Measurements from ENCODE around the gene ZNF740.

The ZNF740 gene

GRCh38 chr12:53170876-53171724, 9.4 kb upstream of the ZNF740 start:
- no peak overlapping the region for H3K27ac ChIP-seq (ENCODE audit: low read depth, low read length)
- no peak overlapping the region for H4K5ac ChIP-seq (ENCODE audit: low read length)
- H3K4ac ChIP-seq (ENCODE audit: low read depth, low read length): no peak overlapping the region
- H3K4me2 ChIP-seq (ENCODE audit: low read length): no peak overlapping the region
- H3K27me3 ChIP-seq (ENCODE audit: insufficient read depth, low read length, poor library complexity): no peaks in the 10 kb centered on the region
- H3K9ac ChIP-seq (ENCODE audit: low read length): no peak overlapping the region
- no peak overlapping the region for H3K4me3 ChIP-seq (ENCODE audit: low read length)
- no CpG with 5 or more reads among the region's 14 CpGs for WGBS (ENCODE audit: extremely low coverage, insufficient coverage, low lambda C conversion rate)
- no peak overlapping the region for H2BK15ac ChIP-seq (replicated peaks; ENCODE audit: low read depth)
- H2AK5ac ChIP-seq (ENCODE audit: low read length): no peak overlapping the region
- no peak overlapping the region for H3K56ac ChIP-seq (ENCODE audit: low read length)
- H3K79me1 ChIP-seq (ENCODE audit: low read length): no peaks in the 10 kb centered on the region
- H2BK5ac ChIP-seq (ENCODE audit: low read length): no peak overlapping the region
- no peak overlapping the region for H3K23ac ChIP-seq (ENCODE audit: low read length)
- no peak overlapping the region for H3K18ac ChIP-seq (ENCODE audit: low read length)
- H4K8ac ChIP-seq (ENCODE audit: low read depth, low read length): no peak overlapping the region
- no peak for DNase-seq
- no peaks in the 10 kb centered on the region for H3K79me2 ChIP-seq (ENCODE audit: control insufficient read depth, insufficient read depth, low read length)
- peaks cover 12% of the 10 kb centered on the region for H3K4me1 ChIP-seq (ENCODE audit: control insufficient read depth, low read depth, low read length)
- H2BK120ac ChIP-seq (ENCODE audit: low read depth, low read length): no peak overlapping the region
- no peaks in the 10 kb centered on the region for H3K36me3 ChIP-seq (ENCODE audit: control insufficient read depth, insufficient read depth, low read length)

GRCh38 chr12:53171725-53172329, 8.7 kb upstream of the ZNF740 start:
- Histone ChIP-seq H4K5ac (ENCODE audit: low read length) (no peak overlapping the region), H4K8ac (ENCODE audit: low read depth, low read length) (no peak overlapping the region), H2BK15ac (replicated peaks; ENCODE audit: low read depth) (no peak overlapping the region), H3K79me2 (ENCODE audit: control insufficient read depth, insufficient read depth, low read length) (no peaks in the 10 kb centered on the region), H2BK5ac (ENCODE audit: low read length) (no peak overlapping the region), H3K56ac (ENCODE audit: low read length) (no peak overlapping the region), H3K27ac (ENCODE audit: low read depth, low read length) (no peak overlapping the region), H2BK120ac (ENCODE audit: low read depth, low read length) (no peak overlapping the region), H3K27me3 (ENCODE audit: insufficient read depth, low read length, poor library complexity) (no peaks in the 10 kb centered on the region), H3K4me3 (ENCODE audit: low read length) (no peak overlapping the region), H3K23ac (ENCODE audit: low read length) (no peak overlapping the region), H3K4me2 (ENCODE audit: low read length) (no peak overlapping the region), H3K18ac (ENCODE audit: low read length) (no peak overlapping the region), H3K4ac (ENCODE audit: low read depth, low read length) (no peak overlapping the region), H3K4me1 (ENCODE audit: control insufficient read depth, low read depth, low read length) (peaks cover 12% of the 10 kb centered on the region), H3K36me3 (ENCODE audit: control insufficient read depth, insufficient read depth, low read length) (no peaks in the 10 kb centered on the region), H2AK5ac (ENCODE audit: low read length) (no peak overlapping the region), H3K9ac (ENCODE audit: low read length) (no peak overlapping the region), H3K79me1 (ENCODE audit: low read length) (no peaks in the 10 kb centered on the region)
- WGBS (ENCODE audit: extremely low coverage, insufficient coverage, low lambda C conversion rate): no CpG with 5 or more reads among the region's 10 CpGs
- DNase-seq: no peak

- H3K36me3 ChIP-seq (ENCODE audit: control insufficient read depth, insufficient read depth, low read length): no peaks in the 10 kb centered on the region
- DNase-seq: no peak
- H2BK15ac ChIP-seq (replicated peaks; ENCODE audit: low read depth): no peak overlapping the region
- no peak overlapping the region for H3K9ac ChIP-seq (ENCODE audit: low read length)
- H3K18ac ChIP-seq (ENCODE audit: low read length): no peak overlapping the region
- H3K79me1 ChIP-seq (ENCODE audit: low read length): no peaks in the 10 kb centered on the region
- H4K8ac ChIP-seq (ENCODE audit: low read depth, low read length): no peak overlapping the region
- H3K27me3 ChIP-seq (ENCODE audit: insufficient read depth, low read length, poor library complexity): no peaks in the 10 kb centered on the region
- peaks cover 12% of the 10 kb centered on the region for H3K4me1 ChIP-seq (ENCODE audit: control insufficient read depth, low read depth, low read length)
- H3K23ac ChIP-seq (ENCODE audit: low read length): no peak overlapping the region
- WGBS (ENCODE audit: extremely low coverage, insufficient coverage, low lambda C conversion rate): no CpG with 5 or more reads among the region's 11 CpGs
- no peaks in the 10 kb centered on the region for H3K79me2 ChIP-seq (ENCODE audit: control insufficient read depth, insufficient read depth, low read length)
- H3K4me3 ChIP-seq (ENCODE audit: low read length): no peak overlapping the region
- no peak overlapping the region for H2AK5ac ChIP-seq (ENCODE audit: low read length)
- no peak overlapping the region for H3K56ac ChIP-seq (ENCODE audit: low read length)
- H3K27ac ChIP-seq (ENCODE audit: low read depth, low read length): no peak overlapping the region
- no peak overlapping the region for H3K4ac ChIP-seq (ENCODE audit: low read depth, low read length)
- H2BK120ac ChIP-seq (ENCODE audit: low read depth, low read length): no peak overlapping the region
- no peak overlapping the region for H2BK5ac ChIP-seq (ENCODE audit: low read length)
- no peak overlapping the region for H4K5ac ChIP-seq (ENCODE audit: low read length)
- no peak overlapping the region for H3K4me2 ChIP-seq (ENCODE audit: low read length)
These were observed 8.2 kb upstream of the ZNF740 start for GRCh38 chr12:53172352-53172751.

- Histone ChIP-seq H3K4me2 (ENCODE audit: low read length) (no peak overlapping the region), H4K5ac (ENCODE audit: low read length) (no peak overlapping the region), H3K36me3 (ENCODE audit: control insufficient read depth, insufficient read depth, low read length) (no peaks in the 10 kb centered on the region), H2BK15ac (replicated peaks; ENCODE audit: low read depth) (no peak overlapping the region), H3K4me3 (ENCODE audit: low read length) (no peak overlapping the region), H3K27ac (ENCODE audit: low read depth, low read length) (no peak overlapping the region), H4K8ac (ENCODE audit: low read depth, low read length) (no peak overlapping the region), H3K9ac (ENCODE audit: low read length) (no peak overlapping the region), H3K79me2 (ENCODE audit: control insufficient read depth, insufficient read depth, low read length) (no peaks in the 10 kb centered on the region), H3K4ac (ENCODE audit: low read depth, low read length) (no peak overlapping the region), H3K18ac (ENCODE audit: low read length) (no peak overlapping the region), H2BK5ac (ENCODE audit: low read length) (no peak overlapping the region), H3K27me3 (ENCODE audit: insufficient read depth, low read length, poor library complexity) (no peaks in the 10 kb centered on the region), H2AK5ac (ENCODE audit: low read length) (no peak overlapping the region), H3K4me1 (ENCODE audit: control insufficient read depth, low read depth, low read length) (peaks cover 12% of the 10 kb centered on the region), H2BK120ac (ENCODE audit: low read depth, low read length) (no peak overlapping the region), H3K23ac (ENCODE audit: low read length) (no peak overlapping the region), H3K56ac (ENCODE audit: low read length) (no peak overlapping the region), H3K79me1 (ENCODE audit: low read length) (no peaks in the 10 kb centered on the region)
- WGBS (ENCODE audit: extremely low coverage, insufficient coverage, low lambda C conversion rate): no CpG with 5 or more reads among the region's 10 CpGs
- DNase-seq: no peak
These were observed 7.3 kb upstream of the ZNF740 start for GRCh38 chr12:53173085-53173715.

GRCh38 chr12:53174881-53175491, 5.5 kb upstream of the ZNF740 start:
- H3K56ac ChIP-seq (ENCODE audit: low read length): peak overlapping the region; percentile 74
- H3K18ac ChIP-seq (ENCODE audit: low read length): no peak overlapping the region
- no peak overlapping the region for H3K4me3 ChIP-seq (ENCODE audit: low read length)
- no peak overlapping the region for H2BK120ac ChIP-seq (ENCODE audit: low read depth, low read length)
- no peaks in the 10 kb centered on the region for H3K27me3 ChIP-seq (ENCODE audit: insufficient read depth, low read length, poor library complexity)
- no peaks in the 10 kb centered on the region for H3K79me2 ChIP-seq (ENCODE audit: control insufficient read depth, insufficient read depth, low read length)
- no peak overlapping the region for H2BK5ac ChIP-seq (ENCODE audit: low read length)
- no peaks in the 10 kb centered on the region for H3K79me1 ChIP-seq (ENCODE audit: low read length)
- peak overlapping the region; percentile 97 for H2AK5ac ChIP-seq (ENCODE audit: low read length)
- peak overlapping the region; percentile 26 for H3K4me2 ChIP-seq (ENCODE audit: low read length)
- no peak overlapping the region for H2BK15ac ChIP-seq (replicated peaks; ENCODE audit: low read depth)
- peak overlapping the region; percentile 47 for H3K9ac ChIP-seq (ENCODE audit: low read length)
- no peak overlapping the region for H3K23ac ChIP-seq (ENCODE audit: low read length)
- no peak overlapping the region for H4K8ac ChIP-seq (ENCODE audit: low read depth, low read length)
- peak; percentile 99 for DNase-seq
- peak overlapping the region; percentile 29 for H3K27ac ChIP-seq (ENCODE audit: low read depth, low read length)
- H3K36me3 ChIP-seq (ENCODE audit: control insufficient read depth, insufficient read depth, low read length): no peaks in the 10 kb centered on the region
- H4K5ac ChIP-seq (ENCODE audit: low read length): no peak overlapping the region
- peaks cover 11% of the 10 kb centered on the region for H3K4me1 ChIP-seq (ENCODE audit: control insufficient read depth, low read depth, low read length)
- WGBS (ENCODE audit: extremely low coverage, insufficient coverage, low lambda C conversion rate): no CpG with 5 or more reads among the region's 4 CpGs
- no peak overlapping the region for H3K4ac ChIP-seq (ENCODE audit: low read depth, low read length)

Data from mesendoderm (in vitro differentiated cells).